CD4-positive, alpha-beta T cell (primary cell): ENCODE measurements around the gene CFAP99. TPM values are rescaled to one million over a fixed set of nuclear protein-coding genes. Genes with fewer than 3 reads are reported as not detected.
"Not testable (repeated sequence)": the region's sequence is repeated elsewhere in the genome, so short reads cannot be mapped to it uniquely, and the experiment has no call there.

ENCODE experiments used
- ATAC-seq: fragments of 200-7000 bp; cut with Tn5 transposase; one replicate; pipeline ENCODE4 v1.10.0; 2022; ENCODE audit warnings: mild to moderate bottlenecking; ENCODE audit not compliant: poor library complexity
- CTCF ChIA-PET: fragments of 350-600 bp; sonication (Branson Sonifier 250); formaldehyde crosslinking; loops from one replicate; lab custom pipeline; 2021; ENCODE audit warnings: antibody characterized with exemption, inconsistent platforms; lab: Charles Lee
- POLR2A ChIA-PET: fragments of 350-600 bp; sonication (Branson Sonifier 250); formaldehyde crosslinking; loops from one replicate; lab custom pipeline; 2021; ENCODE audit warnings: antibody characterized with exemption, inconsistent platforms; lab: Charles Lee
- DNase-seq, 14 experiments: peaks; one replicate each; pipeline ENCODE4 v3.0.0-alpha.2; 2013 to 2020; ENCODE audit warnings: mixed read lengths in 2 of 14
- H3K27ac ChIP-seq, 2 donors: one replicate each; pipeline versions ENCODE4 v1.5.1 to v1.7.0; 2013; ENCODE audit warnings: low read length in 2 of 2, low read depth in 1 of 2, mild to moderate bottlenecking in 1 of 2
- H3K27me3 ChIP-seq, 2 experiments: 1 replicate in 1 of 2; 2 replicates in 1 of 2; pipeline versions ENCODE4 v1.6.1 to v1.7.0; 2013; ENCODE audit warnings: low read length in 2 of 2, control low read depth in 1 of 2, mild to moderate bottlenecking in 1 of 2, moderate library complexity in 1 of 2; ENCODE audit not compliant: insufficient read depth in 2 of 2, control insufficient read depth in 1 of 2
- H3K36me3 ChIP-seq: one replicate; pipeline ENCODE4 v1.6.1; 2013; ENCODE audit warnings: low read length, control low read depth; ENCODE audit not compliant: insufficient read depth
- H3K4me1 ChIP-seq: one replicate; pipeline ENCODE4 v1.6.1; 2013; ENCODE audit warnings: low read length, control low read depth; ENCODE audit not compliant: insufficient read depth
- H3K4me3 ChIP-seq: one replicate; pipeline ENCODE4 v1.5.1; 2013; ENCODE audit warnings: mild to moderate bottlenecking, low read length, moderate library complexity
- H3K9me3 ChIP-seq, 2 experiments: 1 replicate in 1 of 2; 2 replicates in 1 of 2; pipeline versions ENCODE4 v1.6.1 to v1.7.0; 2013; ENCODE audit warnings: low read length in 2 of 2, mild to moderate bottlenecking in 2 of 2, control low read depth in 1 of 2, moderate library complexity in 1 of 2; ENCODE audit not compliant: control insufficient read depth in 1 of 2, insufficient read depth in 1 of 2
- H3K27ac Mint-ChIP-seq: one replicate; pipeline ENCODE4 v1.8.0; 2020; ENCODE audit warnings: mixed read lengths
- H3K27me3 Mint-ChIP-seq: one replicate; pipeline ENCODE4 v1.8.0; 2021; ENCODE audit warnings: mixed read lengths
- H3K36me3 Mint-ChIP-seq: one replicate; pipeline ENCODE4 v1.8.0; 2021; ENCODE audit warnings: low read depth, mixed read lengths
- H3K4me1 Mint-ChIP-seq: one replicate; pipeline ENCODE4 v1.8.0; 2021; ENCODE audit warnings: low read depth, mixed read lengths
- H3K4me3 Mint-ChIP-seq: one replicate; pipeline ENCODE4 v1.8.0; 2020; ENCODE audit warnings: mild to moderate bottlenecking, mixed read lengths
- H3K9me3 Mint-ChIP-seq: one replicate; pipeline ENCODE4 v1.8.0; 2020; ENCODE audit warnings: mixed read lengths
- CTCF ChIP-seq: fragments of 200-600 bp; IDR thresholded peaks from one replicate; pipeline ENCODE4 v1.8.0; 2022; ENCODE audit warnings: antibody characterized with exemption, mild to moderate bottlenecking
- intact Hi-C, 2 experiments: fragments of 100-400 bp; cut with DNase I in 1 of 2; cut with micrococcal nuclease in 1 of 2; formaldehyde crosslinking; loops; one replicate each; pipeline versions ENCODE4 v1.15.1 to v1.9.0; 2023 to 2025; cut with DNase I, micrococcal nuclease
- total RNA-seq, 174 experiments: library from RNA in 2 of 174; stranded (reverse) in 2 of 174; gene quantifications; one replicate each; pipeline ENCODE4 v1.2.3 and lab custom pipeline; 2021 to 2026

The CFAP99 gene
- total RNA-seq, 2 experiments from 2014 or later, result 0.17 TPM; not detected in 1

- ATAC-seq, H3K27ac Mint-ChIP-seq, H3K9me3 Mint-ChIP-seq, H3K27me3 ChIP-seq, CTCF ChIA-PET, H3K27ac ChIP-seq, H3K4me1 Mint-ChIP-seq, POLR2A ChIA-PET, H3K4me1 ChIP-seq, H3K36me3 Mint-ChIP-seq, H3K4me3 ChIP-seq, H3K36me3 ChIP-seq, H3K27me3 Mint-ChIP-seq, H3K4me3 Mint-ChIP-seq, intact Hi-C loops, H3K9me3 ChIP-seq: not testable (repeated sequence)
- DNase-seq, result peak in 2 of 14 experiments; percentile 42 to 54
Measured at GRCh38 chr4:2383220-2383631, 35.5 kb upstream of the CFAP99 start.

GRCh38 chr4:2383760-2384159 is 35.0 kb upstream of the CFAP99 start:
- CTCF ChIA-PET, result no interaction called here
- intact Hi-C loops, result no loop called here
- POLR2A ChIA-PET, result no interaction called here
- H3K27ac ChIP-seq, result no peak overlapping the region
- Mint-ChIP-seq H3K4me1 (peaks cover 11% of the 10 kb centered on the region), H3K27ac (no peak overlapping the region), H3K9me3 (no peaks in the 10 kb centered on the region), H3K36me3 (no peaks in the 10 kb centered on the region), H3K27me3 (no peaks in the 10 kb centered on the region), H3K4me3 (no peak overlapping the region)
- no peaks in the 10 kb centered on the region for H3K27me3 ChIP-seq
- DNase-seq (no peak), ATAC-seq (no peak)
- H3K9me3 ChIP-seq, result peaks cover 0 to 4% of the 10 kb centered on the region in 2 experiments
- no peaks in the 10 kb centered on the region for H3K36me3 ChIP-seq
- no peak for TF ChIP-seq CTCF
- peaks cover 6% of the 10 kb centered on the region for H3K4me1 ChIP-seq
- H3K4me3 ChIP-seq, result no peak overlapping the region

DNA sequence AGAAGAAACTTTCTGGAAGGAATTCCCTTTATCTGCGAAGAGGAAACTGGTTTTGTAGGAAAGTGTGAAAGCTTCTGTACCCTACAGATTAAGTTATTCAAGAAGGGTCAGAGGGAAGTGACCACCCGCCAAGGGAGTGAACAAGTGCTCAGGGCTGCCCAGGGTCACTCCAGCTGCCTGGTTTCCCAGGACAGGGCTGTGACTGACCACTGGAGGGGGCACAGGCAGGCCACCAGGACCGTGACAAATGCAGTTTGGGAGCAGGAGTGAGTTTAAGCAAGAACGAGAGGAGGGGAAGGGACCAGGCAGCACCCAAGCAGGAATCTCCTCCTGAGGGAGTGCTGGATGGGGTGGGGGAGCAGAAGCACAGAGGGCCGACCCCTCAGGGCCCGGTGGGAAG is 34.5 kb upstream of the CFAP99 start:
- POLR2A ChIA-PET, result no interaction called here

More for the DNA sequence above, 34.5 kb upstream of the CFAP99 start:
- Histone ChIP-seq H3K27ac (no peak overlapping the region), H3K4me1 (peaks cover 11% of the 10 kb centered on the region), H3K27me3 (no peaks in the 10 kb centered on the region), H3K36me3 (no peaks in the 10 kb centered on the region), H3K4me3 (no peak overlapping the region), H3K9me3 (peaks cover 0 to 4% of the 10 kb centered on the region in 2 experiments)
- Mint-ChIP-seq H3K27ac (no peak overlapping the region), H3K36me3 (no peaks in the 10 kb centered on the region), H3K4me3 (no peak overlapping the region), H3K27me3 (no peaks in the 10 kb centered on the region), H3K4me1 (peaks cover 15% of the 10 kb centered on the region), H3K9me3 (no peaks in the 10 kb centered on the region)
- intact Hi-C loops, result no loop called here
- ATAC-seq (no peak), DNase-seq (no peak)
- CTCF ChIA-PET, result no interaction called here
- no peak for TF ChIP-seq CTCF
